NCI-H146 treated with DMSO at 0.1 percent for 48 hours (cell line): ENCODE measurements around the gene BBS5.
A peak's percentile ranks its signal among the peaks of the same experiment; 100 is the strongest.
"Not testable (repeated sequence)": the region's sequence is repeated elsewhere in the genome, so short reads cannot be mapped to it uniquely, and the experiment has no call there.

ENCODE experiments used
- DNase-seq: peaks from one replicate; lab custom pipeline; 2025; ENCODE audit not compliant: unreplicated experiment; lab: John Stamatoyannopoulos, UW

Gene BBS5

GRCh38 chr2:169479257-169480078 is at the start of gene BBS5:
BBS5 (plus strand) TSS chr2:169479494; CDS start chr2:169479554, 60 bp downstream.
- DNase-seq = peak; percentile 39

- not testable (repeated sequence) for DNase-seq
These were observed 47.5 kb upstream of the BBS5 start for GRCh38 chr2:169431772-169432171.

- not testable (repeated sequence) for DNase-seq
These were observed 45.1 kb upstream of the BBS5 start for GRCh38 chr2:169434236-169434635.

- no peak for DNase-seq
These were observed 40.7 kb upstream of the BBS5 start for GRCh38 chr2:169438466-169439072.

GRCh38 chr2:169439900-169440299 is 39.4 kb upstream of the BBS5 start:
- DNase-seq = no peak

GRCh38 chr2:169446452-169446851 is 32.8 kb upstream of the BBS5 start:
- DNase-seq = no peak

GRCh38 chr2:169448316-169448715 is 31.0 kb upstream of the BBS5 start:
- DNase-seq = no peak

GRCh38 chr2:169448865-169449264 is 30.4 kb upstream of the BBS5 start:
- DNase-seq = no peak

- DNase-seq = peak; percentile 10
These were observed 27.2 kb upstream of the BBS5 start for GRCh38 chr2:169452080-169452479.

- DNase-seq = not testable (repeated sequence)
These were observed 26.2 kb upstream of the BBS5 start for GRCh38 chr2:169453044-169453443.

- DNase-seq = no peak
These were observed 18.2 kb upstream of the BBS5 start for GRCh38 chr2:169461143-169461542.

- no peak for DNase-seq
These were observed 16.2 kb upstream of the BBS5 start for GRCh38 chr2:169462896-169463695.

GRCh38 chr2:169464466-169464865 is 14.8 kb upstream of the BBS5 start:
- no peak for DNase-seq

- no peak for DNase-seq
These were observed 14.4 kb upstream of the BBS5 start for GRCh38 chr2:169464882-169465281.

- no peak for DNase-seq
These were observed 10.5 kb upstream of the BBS5 start for GRCh38 chr2:169468841-169469240.

- no peak for DNase-seq
These were observed 9.2 kb upstream of the BBS5 start for GRCh38 chr2:169469952-169470572.

- no peak for DNase-seq
These were observed 7.0 kb upstream of the BBS5 start for GRCh38 chr2:169472249-169472648.

- no peak for DNase-seq
These were observed 2.8 kb upstream of the BBS5 start for GRCh38 chr2:169476459-169476858.

GRCh38 chr2:169478339-169478738 is 955 bp upstream of the BBS5 start:
- DNase-seq = no peak

GRCh38 chr2:169478745-169479256 is 493 bp upstream of the BBS5 start:
- DNase-seq = no peak

- no peak for DNase-seq
These were observed 778 bp downstream of the BBS5 start for GRCh38 chr2:169480079-169480465.
